H9 (cell line): ENCODE data around the gene ADISSP. TPM values are rescaled to one million over a fixed set of nuclear protein-coding genes. Genes with fewer than 3 reads are reported as not detected.

Experiments
- DNase-seq: peaks from one replicate; pipeline ENCODE4 v3.0.0-alpha.2; 2017
- H2AFZ ChIP-seq: one replicate; pipeline ENCODE4 v1.6.1; 2013; ENCODE audit warnings: mild to moderate bottlenecking, low read length, control low read depth, moderate library complexity
- H2AK5ac ChIP-seq: 2 replicates; pipeline ENCODE4 v1.6.1; 2013; ENCODE audit warnings: low read length, control low read depth, mixed read lengths; ENCODE audit not compliant: insufficient read length
- H2BK120ac ChIP-seq: one replicate; pipeline ENCODE4 v1.6.1; 2013; ENCODE audit warnings: low read depth, mild to moderate bottlenecking, low read length, control low read depth, inconsistent platforms; ENCODE audit not compliant: poor library complexity, severe bottlenecking
- H2BK12ac ChIP-seq: 2 replicates; pipeline ENCODE4 v1.6.1; 2013; ENCODE audit warnings: low read length, control low read depth, mixed read lengths, low read depth; ENCODE audit not compliant: insufficient read length
- H2BK15ac ChIP-seq: 2 replicates; pipeline ENCODE4 v1.6.1; 2013; ENCODE audit warnings: low read depth, low read length, control low read depth
- H2BK20ac ChIP-seq: one replicate; pipeline ENCODE4 v1.6.1; 2013; ENCODE audit warnings: low read depth, mild to moderate bottlenecking, low read length, control low read depth, inconsistent platforms; ENCODE audit not compliant: poor library complexity, severe bottlenecking
- H2BK5ac ChIP-seq: 2 replicates; pipeline ENCODE4 v1.6.1; 2013; ENCODE audit warnings: low read length, control low read depth, mixed read lengths; ENCODE audit not compliant: insufficient read length
- H3K14ac ChIP-seq: 2 replicates; pipeline ENCODE4 v1.6.1; 2013; ENCODE audit warnings: low read length, control low read depth; ENCODE audit not compliant: insufficient read depth
- H3K18ac ChIP-seq: 2 replicates; pipeline ENCODE4 v1.6.1; 2013; ENCODE audit warnings: low read depth, mild to moderate bottlenecking, mixed read lengths, low read length, control low read depth; ENCODE audit not compliant: insufficient read length
- H3K23ac ChIP-seq: 2 replicates; pipeline ENCODE4 v1.6.1; 2013; ENCODE audit warnings: low read length, control low read depth, mixed read lengths, low read depth; ENCODE audit not compliant: insufficient read length
- H3K23me2 ChIP-seq: 2 replicates; pipeline ENCODE4 v1.6.1; 2013; ENCODE audit warnings: low read depth, mild to moderate bottlenecking, mixed read lengths, low read length, control low read depth; ENCODE audit not compliant: insufficient read length, poor library complexity, severe bottlenecking
- H3K27ac ChIP-seq: 2 replicates; pipeline ENCODE4 v1.5.1; 2013; ENCODE audit warnings: low read length, control low read depth, mixed read lengths, low read depth; ENCODE audit not compliant: insufficient read length
- H3K27me3 ChIP-seq: 2 replicates; pipeline ENCODE4 v1.6.1; 2013; ENCODE audit warnings: low read length, control low read depth, inconsistent platforms; ENCODE audit not compliant: insufficient read depth
- H3K4ac ChIP-seq: 2 replicates; pipeline ENCODE4 v1.6.1; 2013; ENCODE audit warnings: low read depth, mild to moderate bottlenecking, control low read depth, inconsistent platforms, low read length, moderate library complexity
- H3K4me1 ChIP-seq: 2 replicates; pipeline ENCODE4 v1.6.1; 2013; ENCODE audit warnings: low read length, control low read depth, inconsistent platforms; ENCODE audit not compliant: insufficient read depth
- H3K4me2 ChIP-seq: 2 replicates; pipeline ENCODE4 v1.6.1; 2013; ENCODE audit warnings: low read length, control low read depth, mixed read lengths; ENCODE audit not compliant: insufficient read length, insufficient read depth
- H3K56ac ChIP-seq: 2 replicates; pipeline ENCODE4 v1.6.1; 2013; ENCODE audit warnings: low read depth, mild to moderate bottlenecking, mixed read lengths, low read length, control low read depth; ENCODE audit not compliant: insufficient read length
- H3K79me1 ChIP-seq: 2 replicates; pipeline ENCODE4 v1.6.1; 2013; ENCODE audit warnings: low read depth, mild to moderate bottlenecking, moderate library complexity, low read length, control low read depth, inconsistent platforms; ENCODE audit not compliant: insufficient read depth, poor library complexity, severe bottlenecking
- H3K79me2 ChIP-seq: 2 replicates; pipeline ENCODE4 v1.6.1; 2013; ENCODE audit warnings: low read length, control low read depth, inconsistent platforms; ENCODE audit not compliant: insufficient read depth
- H3K9ac ChIP-seq: 2 replicates; pipeline ENCODE4 v1.6.1; 2013; ENCODE audit warnings: low read length, control low read depth, mixed read lengths; ENCODE audit not compliant: insufficient read length; ENCODE audit errors: extremely low read depth
- H3K9me3 ChIP-seq: one replicate; pipeline ENCODE4 v1.6.1; 2013; ENCODE audit warnings: low read depth, low read length, inconsistent platforms; ENCODE audit not compliant: control insufficient read depth
- H3T11ph ChIP-seq: one replicate; pipeline ENCODE4 v1.6.1; 2013; ENCODE audit warnings: mild to moderate bottlenecking, low read length, control low read depth, inconsistent platforms
- H4K20me1 ChIP-seq: one replicate; pipeline ENCODE4 v1.6.1; 2013; ENCODE audit not compliant: control insufficient read depth, insufficient read length, insufficient read depth
- H4K5ac ChIP-seq: 2 replicates; pipeline ENCODE4 v1.6.1; 2013; ENCODE audit warnings: low read depth, mild to moderate bottlenecking, mixed read lengths, low read length, control low read depth; ENCODE audit not compliant: insufficient read length
- H4K8ac ChIP-seq: replicated peaks from 2 replicates; pipeline ENCODE4 v1.6.1; 2013; ENCODE audit warnings: low read length, control low read depth, mixed read lengths, low read depth; ENCODE audit not compliant: insufficient read length
- H4K91ac ChIP-seq: 2 replicates; pipeline ENCODE4 v1.6.1; 2013; ENCODE audit warnings: low read depth, mild to moderate bottlenecking, moderate library complexity, mixed read lengths, low read length, control low read depth; ENCODE audit not compliant: insufficient read length
- H3K27ac Mint-ChIP-seq, 3 experiments: 2 replicates in 2 of 3; 3 replicates in 1 of 3; pipeline ENCODE4 v1.8.0; 2020 to 2021; ENCODE audit warnings: mixed read lengths in 3 of 3, mild to moderate bottlenecking in 1 of 3, moderate library complexity in 1 of 3
- H3K27me3 Mint-ChIP-seq: 2 replicates; pipeline ENCODE4 v1.8.0; 2021; ENCODE audit warnings: low read depth, mild to moderate bottlenecking, moderate library complexity, mixed read lengths
- H3K36me3 Mint-ChIP-seq, 3 experiments: 2 replicates in 2 of 3; 3 replicates in 1 of 3; pipeline ENCODE4 v1.8.0; 2020 to 2021; ENCODE audit warnings: low read depth in 3 of 3, mixed read lengths in 3 of 3; ENCODE audit not compliant: insufficient read depth in 1 of 3
- H3K4me1 Mint-ChIP-seq, 2 experiments: 2 replicates each; pipeline ENCODE4 v1.8.0; 2020; ENCODE audit warnings: mixed read lengths in 2 of 2
- H3K4me3 Mint-ChIP-seq, 2 experiments: 2 replicates in 1 of 2; 3 replicates in 1 of 2; pipeline ENCODE4 v1.8.0; 2020 to 2021; ENCODE audit warnings: mild to moderate bottlenecking in 2 of 2, mixed read lengths in 2 of 2, moderate library complexity in 1 of 2
- H3K9me3 Mint-ChIP-seq, 2 experiments: 2 replicates in 1 of 2; 3 replicates in 1 of 2; pipeline ENCODE4 v1.8.0; 2020; ENCODE audit warnings: mild to moderate bottlenecking in 2 of 2, mixed read lengths in 2 of 2, moderate library complexity in 1 of 2
- WGBS: extraction: QIAGEN DNeasy Blood & Tissue Kit; methylation state at CpG from one replicate; pipeline ENCODE4 v1.1.7; 2013; ENCODE audit warnings: missing lambda C conversion rate, low lambda C conversion rate, mixed read lengths; ENCODE audit not compliant: insufficient read length; ENCODE audit errors: extremely low coverage; 5-methylcytosine and 5-hydroxymethylcytosine counted together
- total RNA-seq: library from RNA; stranded (reverse); gene quantifications from 2 replicates; pipeline ENCODE4 v1.2.1, GENCODE V29; 2021
- TF ChIP-seq, protein P1 (sequence below): fragments of 200-600 bp; sonication (generic); conservative IDR thresholded peaks from 3 replicates; pipeline ENCODE4 v1.8.0; 2021; ENCODE audit warnings: antibody characterized with exemption, mild to moderate bottlenecking

Gene ADISSP
- total RNA-seq, 1 experiment from 2014 or later, result 80.9 TPM

DNA sequence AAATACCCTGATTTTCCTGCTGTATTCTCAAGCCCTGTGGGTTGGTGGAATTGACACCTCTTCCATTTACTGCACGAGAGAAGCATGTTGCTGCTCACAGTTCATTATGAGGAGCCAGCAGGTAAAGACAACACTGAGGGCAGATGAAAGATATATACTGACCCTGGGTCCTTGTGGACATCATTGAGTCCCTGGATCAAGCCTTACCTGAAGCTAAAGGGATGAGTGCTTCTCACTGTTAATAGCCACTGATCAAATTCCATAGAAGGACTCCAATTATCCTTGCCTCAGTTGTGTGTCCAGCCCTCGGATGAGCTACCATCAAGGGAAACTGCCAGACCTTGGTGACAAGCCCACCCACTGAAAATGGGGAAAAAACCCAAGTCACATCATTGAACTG, 47.5 kb downstream of the ADISSP start:
- no peak for DNase-seq
- Histone ChIP-seq H3K4me2 (no peak overlapping the region), H3K14ac (no peak overlapping the region), H3T11ph (no peak overlapping the region), H3K9me3 (no peaks in the 10 kb centered on the region), H2BK15ac (no peak overlapping the region), H3K56ac (no peak overlapping the region), H2BK120ac (no peak overlapping the region), H3K27ac (no peak overlapping the region), H2AFZ (no peak overlapping the region), H4K8ac (no peak overlapping the region), H3K23me2 (no peaks in the 10 kb centered on the region), H3K9ac (no peak overlapping the region), H3K4me1 (no peaks in the 10 kb centered on the region), H2BK12ac (no peak overlapping the region), H2BK20ac (no peak overlapping the region), H3K4ac (no peak overlapping the region), H4K91ac (no peak overlapping the region), H3K79me2 (no peaks in the 10 kb centered on the region), H3K23ac (no peak overlapping the region), H4K5ac (no peak overlapping the region), H4K20me1 (no peaks in the 10 kb centered on the region), H3K27me3 (no peaks in the 10 kb centered on the region; the same call in 1 of the 2 replicates), H2BK5ac (no peak overlapping the region), H3K79me1 (no peaks in the 10 kb centered on the region), H3K18ac (no peak overlapping the region), H2AK5ac (no peak overlapping the region)
- peaks cover 6 to 8% of the 10 kb centered on the region in 2 experiments for H3K4me1 Mint-ChIP-seq
- H3K9me3 Mint-ChIP-seq, result peaks cover 0 to 3% of the 10 kb centered on the region in 2 experiments; a peak in 1 of 5 replicates
- TF ChIP-seq, protein P1, sequence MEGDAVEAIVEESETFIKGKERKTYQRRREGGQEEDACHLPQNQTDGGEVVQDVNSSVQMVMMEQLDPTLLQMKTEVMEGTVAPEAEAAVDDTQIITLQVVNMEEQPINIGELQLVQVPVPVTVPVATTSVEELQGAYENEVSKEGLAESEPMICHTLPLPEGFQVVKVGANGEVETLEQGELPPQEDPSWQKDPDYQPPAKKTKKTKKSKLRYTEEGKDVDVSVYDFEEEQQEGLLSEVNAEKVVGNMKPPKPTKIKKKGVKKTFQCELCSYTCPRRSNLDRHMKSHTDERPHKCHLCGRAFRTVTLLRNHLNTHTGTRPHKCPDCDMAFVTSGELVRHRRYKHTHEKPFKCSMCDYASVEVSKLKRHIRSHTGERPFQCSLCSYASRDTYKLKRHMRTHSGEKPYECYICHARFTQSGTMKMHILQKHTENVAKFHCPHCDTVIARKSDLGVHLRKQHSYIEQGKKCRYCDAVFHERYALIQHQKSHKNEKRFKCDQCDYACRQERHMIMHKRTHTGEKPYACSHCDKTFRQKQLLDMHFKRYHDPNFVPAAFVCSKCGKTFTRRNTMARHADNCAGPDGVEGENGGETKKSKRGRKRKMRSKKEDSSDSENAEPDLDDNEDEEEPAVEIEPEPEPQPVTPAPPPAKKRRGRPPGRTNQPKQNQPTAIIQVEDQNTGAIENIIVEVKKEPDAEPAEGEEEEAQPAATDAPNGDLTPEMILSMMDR, result no peak
- peaks cover 3% of the 10 kb centered on the region for H3K27me3 Mint-ChIP-seq
- H3K36me3 Mint-ChIP-seq, result no peaks in the 10 kb centered on the region
- no CpG with 5 or more reads among the region's 2 CpGs for WGBS
- no peak overlapping the region; a peak in 1 of 7 replicates for H3K27ac Mint-ChIP-seq
- H3K4me3 Mint-ChIP-seq, result no peak overlapping the region
